HCT116 (cell line): ENCODE data around the gene FOXN3. TPM values are rescaled to one million over a fixed set of nuclear protein-coding genes. Genes with fewer than 3 reads are reported as not detected.
A peak's percentile ranks its signal among the peaks of the same experiment; 100 is the strongest.

Source experiments
- ATAC-seq: fragments of 200-7000 bp; cut with Tn5 transposase; 2 replicates; pipeline ENCODE4 v1.9.1; 2020; ENCODE audit warnings: mild to moderate bottlenecking, moderate library complexity
- BruUV-seq: library from RNA; stranded (reverse); fragments of 400-500 nt; replicated peaks from 2 replicates; lab custom pipeline; 2021; lab: Mats Ljungman, UMichigan
- CTCF ChIA-PET: fragments of 300-600 bp; sonication (Branson Sonifier 250); formaldehyde crosslinking; loops from one replicate; lab custom pipeline; 2021; ENCODE audit warnings: antibody characterized with exemption; lab: Charles Lee
- POLR2A ChIA-PET: fragments of 300-600, 350-600 bp; sonication (Branson Sonifier 250); formaldehyde crosslinking; loops from one replicate; lab custom pipeline; 2021; ENCODE audit warnings: antibody characterized with exemption; lab: Charles Lee
- RAD21 ChIA-PET, 2 experiments: fragments of 300-600 bp; sonication (Branson Sonifier 250); formaldehyde crosslinking; loops; one replicate each; lab custom pipeline; 2023; ENCODE audit warnings: low total read pairs in 2 of 2; ENCODE audit not compliant: uncharacterized antibody in 2 of 2, unreplicated experiment in 2 of 2, low non-redundant PET in 1 of 2; lab: Charles Lee
- DNase-seq: peaks from one replicate; pipeline ENCODE4 v3.0.0-alpha.2; 2010; ENCODE audit warnings: low read depth, low spot score
- H2AFZ ChIP-seq: fragments of 200-600 bp; shearing (Covaris generic), sonication (generic); 2 replicates; pipeline ENCODE4 v1.6.1; 2017; ENCODE audit warnings: low read depth, mixed run types, mixed read lengths, antibody characterized with exemption, low read length; ENCODE audit not compliant: poor library complexity, severe bottlenecking
- H3K27ac ChIP-seq: 2 replicates; pipeline ENCODE4 v1.5.1; 2012; ENCODE audit warnings: low read depth, low read length
- H3K27me3 ChIP-seq: fragments of 200-600 bp; sonication (generic); 2 replicates; pipeline ENCODE4 v1.6.1; 2016; ENCODE audit warnings: mixed run types, low read length, mixed read lengths; ENCODE audit not compliant: insufficient read depth
- H3K36me3 ChIP-seq, 2 experiments: fragments of 200-500 bp in 1 of 2; fragments of 200-600 bp in 1 of 2; sonication (Bioruptor generic) in 1 of 2; sonication (generic) in 1 of 2; 2 replicates each; pipeline versions ENCODE4 v1.5.1 to v1.6.1; 2014 to 2016; ENCODE audit warnings: low read length in 2 of 2, inconsistent platforms in 1 of 2, mixed read lengths in 1 of 2, mixed run types in 1 of 2; ENCODE audit not compliant: insufficient read depth in 2 of 2, control insufficient read depth in 1 of 2
- H3K4me1 ChIP-seq, 2 experiments: fragments of 200-600 bp in 1 of 2; sonication (generic) in 1 of 2; 2 replicates each; pipeline versions ENCODE4 v1.5.1 to v1.6.1; 2012 to 2017; ENCODE audit warnings: low read length in 2 of 2, inconsistent platforms in 1 of 2, mild to moderate bottlenecking in 1 of 2, mixed read lengths in 1 of 2, mixed run types in 1 of 2, moderate library complexity in 1 of 2; ENCODE audit not compliant: insufficient read depth in 2 of 2, control insufficient read depth in 1 of 2
- H3K4me2 ChIP-seq: fragments of 200-600 bp; sonication (generic); 2 replicates; pipeline ENCODE4 v1.6.1; 2017; ENCODE audit warnings: mixed run types, low read length, mixed read lengths
- H3K4me3 ChIP-seq, 2 experiments: fragments of 200-600 bp in 1 of 2; sonication (generic) in 1 of 2; replicated peaks in 1 of 2; 2 replicates each; pipeline ENCODE4 v1.5.1; 2011 to 2016; ENCODE audit warnings: low read length in 2 of 2, control low read depth in 1 of 2, low read depth in 1 of 2, mild to moderate bottlenecking in 1 of 2, mixed read lengths in 1 of 2, mixed run types in 1 of 2
- H3K79me2 ChIP-seq: fragments of 200-600 bp; sonication (generic); 2 replicates; pipeline ENCODE4 v1.6.1; 2017; ENCODE audit warnings: mild to moderate bottlenecking, mixed run types, low read length, moderate library complexity, mixed read lengths; ENCODE audit not compliant: insufficient read depth
- H3K9ac ChIP-seq: fragments of 200-600 bp; sonication (generic); 2 replicates; pipeline ENCODE4 v1.6.1; 2016; ENCODE audit warnings: low read length, mixed read lengths
- H3K9me2 ChIP-seq: fragments of 200-600 bp; sonication (generic), shearing (Covaris generic); 2 replicates; pipeline ENCODE4 v1.6.1; 2017; ENCODE audit warnings: mixed run types, mild to moderate bottlenecking, moderate library complexity; ENCODE audit not compliant: insufficient read depth
- H3K9me3 ChIP-seq, 2 experiments: fragments of 200-500 bp in 1 of 2; fragments of 200-600 bp in 1 of 2; sonication (Bioruptor generic) in 1 of 2; sonication (generic) in 1 of 2; 2 replicates each; pipeline ENCODE4 v1.6.1; 2014 to 2017; ENCODE audit warnings: low read length in 2 of 2, mixed read lengths in 2 of 2, inconsistent platforms in 1 of 2, low read depth in 1 of 2, mild to moderate bottlenecking in 1 of 2, mixed run types in 1 of 2, moderate library complexity in 1 of 2; ENCODE audit not compliant: control insufficient read depth in 1 of 2, insufficient read depth in 1 of 2
- H4K20me1 ChIP-seq: fragments of 200-600 bp; sonication (generic), shearing (Covaris generic); 2 replicates; pipeline ENCODE4 v1.6.1; 2017; ENCODE audit warnings: mixed run types, mild to moderate bottlenecking, moderate library complexity; ENCODE audit not compliant: insufficient read depth
- ATF3 ChIP-seq: IDR thresholded peaks from 2 replicates; pipeline ENCODE4 v1.6.1; 2012
- CTCF ChIP-seq, 3 experiments: fragments of 200-600 bp in 1 of 3; sonication (generic) in 1 of 3; IDR thresholded peaks in 2 of 3; conservative IDR thresholded peaks in 1 of 3; 2 replicates each; pipeline ENCODE4 v1.5.1; 2012 to 2017; ENCODE audit warnings: low read depth in 2 of 3, low read length in 2 of 3, antibody characterized with exemption in 1 of 3, borderline replicate concordance in 1 of 3, control low read depth in 1 of 3, mild to moderate bottlenecking in 1 of 3, mixed read lengths in 1 of 3, mixed run types in 1 of 3, moderate library complexity in 1 of 3; ENCODE audit not compliant: insufficient read depth in 1 of 3
- EGR1 ChIP-seq: IDR thresholded peaks from 2 replicates; pipeline ENCODE4 v1.6.1; 2012; ENCODE audit warnings: low read depth
- MAX ChIP-seq: IDR thresholded peaks from 2 replicates; pipeline ENCODE4 v1.6.1; 2012
- POLR2AphosphoS5 ChIP-seq: IDR thresholded peaks from 2 replicates; pipeline ENCODE4 v1.6.1; 2011; ENCODE audit warnings: mild to moderate bottlenecking, low read depth, low read length, moderate library complexity
- RAD21 ChIP-seq: IDR thresholded peaks from 2 replicates; pipeline ENCODE4 v1.6.1; 2012; ENCODE audit warnings: low read depth, mild to moderate bottlenecking
- SP1 ChIP-seq: IDR thresholded peaks from 2 replicates; pipeline ENCODE4 v1.6.1; 2012; ENCODE audit warnings: low read depth
- SRF ChIP-seq: IDR thresholded peaks from 2 replicates; pipeline ENCODE4 v1.6.1; 2012; ENCODE audit warnings: low read depth
- YY1 ChIP-seq: IDR thresholded peaks from 2 replicates; pipeline ENCODE4 v1.6.1; 2011; ENCODE audit warnings: low read length, low read depth, moderate library complexity, mild to moderate bottlenecking; ENCODE audit not compliant: insufficient replicate concordance; ENCODE audit errors: extremely low read depth
- ZFX ChIP-seq: fragments of 450-650 bp; IDR thresholded peaks from 2 replicates; pipeline ENCODE4 v1.6.1; 2017
- intact Hi-C: fragments of 100-400 bp; cut with micrococcal nuclease; formaldehyde crosslinking; loops from 2 replicates; pipeline ENCODE4 v1.10.0; 2022
- total RNA-seq: library from RNA; stranded (reverse); gene quantifications from one replicate; pipeline ENCODE4 v1.2.1, GENCODE V29; 2021; ENCODE audit not compliant: unreplicated experiment

FOXN3 gene
- total RNA-seq, 1 experiment from 2014 or later, result 20.0 TPM

- peak overlapping the region; percentile 92 for H3K4me2 ChIP-seq
- intact Hi-C loops, result loop anchor here (2.0 to 5.0 kb wide), 2 partner anchors 240 to 377 kb away; no protein-coding TSS in a partner anchor
- ChIA-PET CTCF (no interaction called here), RAD21 (no interaction called here), POLR2A (no interaction called here)
- H3K36me3 ChIP-seq, result no peaks in the 10 kb centered on the region
- peak overlapping the region; percentile 61 to 69 for H3K4me3 ChIP-seq
- BruUV-seq, result TSS peak; percentile 68
- no peaks in the 10 kb centered on the region for H3K27me3 ChIP-seq
- H3K9me3 ChIP-seq, result no peaks in the 10 kb centered on the region
- H3K4me1 ChIP-seq, result peaks cover 4 to 22% of the 10 kb centered on the region in 2 experiments; a peak in 3 of 4 replicates
- TF ChIP-seq ZFX (peak; percentile 77), SP1 (no peak), POLR2AphosphoS5 (peak; percentile 41; the same call in 1 of the 2 replicates), EGR1 (no peak), SRF (no peak), CTCF (IDR thresholded peaks at IDR 0.05 in 2 of 3, conservative IDR thresholded peaks at IDR 0.05 in 1 of 3; ENCODE audit: borderline replicate concordance in 1 of 3, insufficient read depth in 1 of 3, low read depth in 2 of 3, low read length in 2 of 3) (peak; percentile 32 to 52 (median 43); a peak in 5 of 6 replicates), YY1 (peak; percentile 48), MAX (peak; percentile 77), RAD21 (peak; percentile 70), ATF3 (no peak)
- peak; percentile 66 for ATAC-seq
- peak overlapping the region; percentile 84 for H3K27ac ChIP-seq
- peak; percentile 54 for DNase-seq
- peak overlapping the region; percentile 78 for H3K9ac ChIP-seq
- no peaks in the 10 kb centered on the region for H4K20me1 ChIP-seq
- H2AFZ ChIP-seq, result peak overlapping the region; percentile 40
- H3K79me2 ChIP-seq, result peaks cover 3% of the 10 kb centered on the region; the same call in 1 of the 2 replicates
- no peaks in the 10 kb centered on the region for H3K9me2 ChIP-seq
Measured at GRCh38 chr14:89417465-89418225, 612 bp upstream of the FOXN3 start.
